Measurements from ENCODE around the gene SLC39A11.
"Not testable (repeated sequence)": the region's sequence is repeated elsewhere in the genome, so short reads cannot be mapped to it uniquely, and the experiment has no call there.

Gene SLC39A11

GRCh38 chr17:72789711-72790110 is 302.8 kb downstream of the SLC39A11 start:
- no peak overlapping the region for H3K27ac ChIP-seq (ENCODE audit: low read length)
- H3K79me2 ChIP-seq (ENCODE audit: low read length): no peaks in the 10 kb centered on the region
- peaks cover 3% of the 10 kb centered on the region; the same call in 1 of the 2 replicates for H3K9me3 ChIP-seq (ENCODE audit: insufficient read depth, low read length)
- no peak overlapping the region for H3K4me2 ChIP-seq (ENCODE audit: low read length)
- no peak overlapping the region for H2AFZ ChIP-seq (ENCODE audit: low read depth, low read length)
- H3K27me3 ChIP-seq (ENCODE audit: low read depth, low read length): no peaks in the 10 kb centered on the region
- H3K4me1 ChIP-seq (ENCODE audit: low read length): no peaks in the 10 kb centered on the region
- no peaks in the 10 kb centered on the region for H4K20me1 ChIP-seq (ENCODE audit: insufficient read depth, low read length)
- H3K9ac ChIP-seq (ENCODE audit: low read length): no peak overlapping the region
- peaks cover 16% of the 10 kb centered on the region for H3K36me3 ChIP-seq (replicated peaks; ENCODE audit: low read depth, low read length)
- no peak overlapping the region for H3K4me3 ChIP-seq (ENCODE audit: low read length)
- TF ChIP-seq CTCF (IDR thresholded peaks at IDR 0.05; ENCODE audit: low read depth, low read length) (no peak), EZH2phosphoT487 (IDR thresholded peaks at IDR 0.05; ENCODE audit: low read depth) (no peak)

- peaks cover 3% of the 10 kb centered on the region; the same call in 1 of the 2 replicates for H3K9me3 ChIP-seq (ENCODE audit: insufficient read depth, low read length)
- H3K4me1 ChIP-seq (ENCODE audit: low read length): no peaks in the 10 kb centered on the region
- H3K27ac ChIP-seq (ENCODE audit: low read length): no peak overlapping the region
- H3K4me3 ChIP-seq (ENCODE audit: low read length): no peak overlapping the region
- TF ChIP-seq EZH2phosphoT487 (IDR thresholded peaks at IDR 0.05; ENCODE audit: low read depth) (no peak), CTCF (IDR thresholded peaks at IDR 0.05; ENCODE audit: low read depth, low read length) (no peak)
- H3K9ac ChIP-seq (ENCODE audit: low read length): no peak overlapping the region
- no peak overlapping the region for H3K4me2 ChIP-seq (ENCODE audit: low read length)
- peaks cover 15% of the 10 kb centered on the region for H3K36me3 ChIP-seq (replicated peaks; ENCODE audit: low read depth, low read length)
- H3K79me2 ChIP-seq (ENCODE audit: low read length): no peaks in the 10 kb centered on the region
- no peaks in the 10 kb centered on the region for H4K20me1 ChIP-seq (ENCODE audit: insufficient read depth, low read length)
- H2AFZ ChIP-seq (ENCODE audit: low read depth, low read length): no peak overlapping the region
- H3K27me3 ChIP-seq (ENCODE audit: low read depth, low read length): no peaks in the 10 kb centered on the region
These were observed 303.4 kb downstream of the SLC39A11 start for GRCh38 chr17:72788950-72789585.

GRCh38 chr17:72786209-72786608 is 306.3 kb downstream of the SLC39A11 start:
- Histone ChIP-seq H3K4me3 (ENCODE audit: low read length) (no peak overlapping the region), H3K27me3 (ENCODE audit: low read depth, low read length) (no peaks in the 10 kb centered on the region), H2AFZ (ENCODE audit: low read depth, low read length) (no peak overlapping the region), H3K79me2 (ENCODE audit: low read length) (no peaks in the 10 kb centered on the region), H3K27ac (ENCODE audit: low read length) (no peak overlapping the region), H3K9me3 (ENCODE audit: insufficient read depth, low read length) (no peaks in the 10 kb centered on the region), H3K4me2 (ENCODE audit: low read length) (no peak overlapping the region), H3K9ac (ENCODE audit: low read length) (no peak overlapping the region), H3K4me1 (ENCODE audit: low read length) (no peaks in the 10 kb centered on the region), H3K36me3 (replicated peaks; ENCODE audit: low read depth, low read length) (no peaks in the 10 kb centered on the region), H4K20me1 (ENCODE audit: insufficient read depth, low read length) (no peaks in the 10 kb centered on the region)
- TF ChIP-seq EZH2phosphoT487 (IDR thresholded peaks at IDR 0.05; ENCODE audit: low read depth): no peak
- TF ChIP-seq CTCF (IDR thresholded peaks at IDR 0.05; ENCODE audit: low read depth, low read length): no peak

- H3K27me3 ChIP-seq (ENCODE audit: low read depth, low read length): no peaks in the 10 kb centered on the region
- TF ChIP-seq EZH2phosphoT487 (IDR thresholded peaks at IDR 0.05; ENCODE audit: low read depth) (no peak), CTCF (IDR thresholded peaks at IDR 0.05; ENCODE audit: low read depth, low read length) (no peak)
- H3K9ac ChIP-seq (ENCODE audit: low read length): no peak overlapping the region
- no peak overlapping the region for H2AFZ ChIP-seq (ENCODE audit: low read depth, low read length)
- no peaks in the 10 kb centered on the region for H4K20me1 ChIP-seq (ENCODE audit: insufficient read depth, low read length)
- H3K4me2 ChIP-seq (ENCODE audit: low read length): no peak overlapping the region
- no peaks in the 10 kb centered on the region for H3K9me3 ChIP-seq (ENCODE audit: insufficient read depth, low read length)
- no peak overlapping the region for H3K27ac ChIP-seq (ENCODE audit: low read length)
- no peaks in the 10 kb centered on the region for H3K36me3 ChIP-seq (replicated peaks; ENCODE audit: low read depth, low read length)
- H3K79me2 ChIP-seq (ENCODE audit: low read length): no peaks in the 10 kb centered on the region
- no peaks in the 10 kb centered on the region for H3K4me1 ChIP-seq (ENCODE audit: low read length)
- H3K4me3 ChIP-seq (ENCODE audit: low read length): no peak overlapping the region
These were observed 309.3 kb downstream of the SLC39A11 start for GRCh38 chr17:72782985-72783701.

GRCh38 chr17:72782437-72782836 is 310.1 kb downstream of the SLC39A11 start:
- not testable (repeated sequence) for H3K36me3 ChIP-seq (replicated peaks; ENCODE audit: low read depth, low read length)

More at GRCh38 chr17:72782437-72782836, 310.1 kb downstream of the SLC39A11 start:
- not testable (repeated sequence) for H3K9ac ChIP-seq (ENCODE audit: low read length); H3K4me1 ChIP-seq (ENCODE audit: low read length); H3K4me2 ChIP-seq (ENCODE audit: low read length); H3K27ac ChIP-seq (ENCODE audit: low read length); H4K20me1 ChIP-seq (ENCODE audit: insufficient read depth, low read length); H3K9me3 ChIP-seq (ENCODE audit: insufficient read depth, low read length); H3K79me2 ChIP-seq (ENCODE audit: low read length); H3K27me3 ChIP-seq (ENCODE audit: low read depth, low read length); H2AFZ ChIP-seq (ENCODE audit: low read depth, low read length); H3K4me3 ChIP-seq (ENCODE audit: low read length)

Measured in OCI-LY3 (cell line).